GM15510 (cell line): ENCODE data around the gene SNX9.

ENCODE experiments used
- POLR2A ChIP-seq: IDR thresholded peaks from 3 replicates; pipeline ENCODE4 v1.6.1; 2011; ENCODE audit warnings: borderline replicate concordance; ENCODE audit not compliant: insufficient read length; ENCODE audit errors: extremely low read depth

SNX9 gene

GRCh38 chr6:157942351-157942750, 119.3 kb downstream of the SNX9 start:
- TF ChIP-seq POLR2A: no peak

GRCh38 chr6:157943249-157943963, 120.4 kb downstream of the SNX9 start:
- TF ChIP-seq POLR2A: no peak

- TF ChIP-seq POLR2A: no peak
Measured at GRCh38 chr6:157943964-157944283, 120.9 kb downstream of the SNX9 start.

GRCh38 chr6:157944983-157945931, 122.2 kb downstream of the SNX9 start:
- TF ChIP-seq POLR2A: no peak

GRCh38 chr6:157946053-157946617, 123.1 kb downstream of the SNX9 start:
- no peak for TF ChIP-seq POLR2A

- TF ChIP-seq POLR2A: no peak
Measured at GRCh38 chr6:157946865-157947532, 124.0 kb downstream of the SNX9 start.

GRCh38 chr6:157951828-157952227, 128.8 kb downstream of the SNX9 start:
- TF ChIP-seq POLR2A: no peak

GRCh38 chr6:157952861-157953351, 129.9 kb downstream of the SNX9 start:
- TF ChIP-seq POLR2A: no peak

GRCh38 chr6:157953580-157954091, 130.6 kb downstream of the SNX9 start:
- TF ChIP-seq POLR2A: no peak

- no peak for TF ChIP-seq POLR2A
Measured at GRCh38 chr6:157954150-157955117, 131.4 kb downstream of the SNX9 start.

- TF ChIP-seq POLR2A: no peak
Measured at GRCh38 chr6:157955675-157956074, 132.6 kb downstream of the SNX9 start.

GRCh38 chr6:157956171-157956730, 133.2 kb downstream of the SNX9 start:
- TF ChIP-seq POLR2A: no peak

- no peak for TF ChIP-seq POLR2A
Measured at GRCh38 chr6:157959451-157960227, 136.6 kb downstream of the SNX9 start.

- no peak for TF ChIP-seq POLR2A
Measured at GRCh38 chr6:157961153-157961831, 138.2 kb downstream of the SNX9 start.
